Fibroblast of upper back skin (primary cell): ENCODE data around the gene APEX1.
"Not testable (repeated sequence)": the region's sequence is repeated elsewhere in the genome, so short reads cannot be mapped to it uniquely, and the experiment has no call there.

Source experiments
- DNase-seq: peaks from one replicate; pipeline ENCODE4 v3.0.0-alpha.2; 2013

Gene APEX1

GRCh38 chr14:20478894-20479293 lies 23.9 kb downstream of the APEX1 start:
- DNase-seq = no peak

DNA sequence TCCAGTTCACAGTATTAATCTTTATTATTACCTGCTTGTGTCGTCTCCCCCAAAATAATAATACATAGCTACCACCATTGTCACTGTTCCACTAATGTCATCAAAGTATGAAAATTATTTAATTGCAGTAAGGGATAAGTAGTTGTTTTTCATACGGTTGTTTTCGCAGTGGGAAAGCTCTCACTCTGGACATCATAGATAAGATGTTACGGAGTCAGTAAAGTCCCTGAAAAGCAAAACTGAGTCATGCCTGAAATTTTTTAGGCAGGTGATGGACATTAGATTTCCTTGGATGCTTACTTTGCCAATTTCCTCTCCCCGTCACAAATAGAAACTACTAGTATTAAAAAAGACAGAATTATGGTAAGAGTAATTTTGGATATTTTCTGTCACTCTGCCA lies 27.4 kb downstream of the APEX1 start:
- no peak for DNase-seq

DNA sequence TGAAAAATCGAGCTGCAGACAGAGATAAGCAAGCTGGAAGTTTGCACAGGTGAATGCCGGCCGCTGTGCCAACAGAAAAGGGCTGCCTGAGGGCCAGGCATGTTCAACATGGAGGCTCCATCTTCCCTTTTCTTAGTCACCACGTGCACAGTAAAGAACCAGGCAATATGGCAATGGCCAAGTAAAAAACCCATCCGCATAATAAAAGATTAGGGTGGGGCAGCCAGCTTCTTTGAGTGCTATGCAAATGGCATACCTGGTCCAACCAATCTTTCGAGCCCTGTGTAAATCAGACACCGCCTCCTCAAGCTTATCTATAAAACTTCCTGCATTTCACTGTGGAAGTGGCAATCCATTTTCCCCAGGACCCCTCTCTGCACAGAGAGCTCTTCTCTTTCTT lies 30.9 kb downstream of the APEX1 start:
- DNase-seq = no peak

GRCh38 chr14:20486684-20487395 lies 31.8 kb downstream of the APEX1 start:
- no peak for DNase-seq

GRCh38 chr14:20487396-20487725 lies 32.3 kb downstream of the APEX1 start:
- no peak for DNase-seq

- DNase-seq = peak; percentile 26
Observed at GRCh38 chr14:20489093-20489994, 34.3 kb downstream of the APEX1 start.

GRCh38 chr14:20490563-20490962 lies 35.5 kb downstream of the APEX1 start:
- no peak for DNase-seq

GRCh38 chr14:20492486-20492885 lies 37.5 kb downstream of the APEX1 start:
- DNase-seq = no peak

- no peak for DNase-seq
Observed at GRCh38 chr14:20493634-20494033, 38.6 kb downstream of the APEX1 start.

GRCh38 chr14:20494935-20495766 lies 40.1 kb downstream of the APEX1 start:
- peak; percentile 9 for DNase-seq

DNA sequence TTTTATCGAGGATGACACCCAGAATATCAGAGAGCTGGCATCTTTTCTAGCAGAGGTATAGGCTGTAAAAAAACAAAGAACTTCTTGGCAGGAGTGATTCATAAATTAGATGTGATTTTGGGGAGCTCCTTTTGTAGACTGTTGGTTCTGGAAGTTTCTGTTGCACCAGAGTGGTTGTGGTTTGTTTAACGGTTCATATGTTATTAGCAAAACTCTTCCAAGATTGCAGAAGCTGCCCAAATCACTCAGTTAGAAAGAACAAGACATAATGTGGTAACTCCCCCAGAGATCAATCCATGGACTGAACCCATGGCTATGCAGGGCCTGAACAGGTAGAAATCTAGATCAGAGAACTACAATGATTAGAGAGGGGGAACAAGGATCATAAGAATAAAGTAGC lies 43.6 kb downstream of the APEX1 start:
- no peak for DNase-seq

DNA sequence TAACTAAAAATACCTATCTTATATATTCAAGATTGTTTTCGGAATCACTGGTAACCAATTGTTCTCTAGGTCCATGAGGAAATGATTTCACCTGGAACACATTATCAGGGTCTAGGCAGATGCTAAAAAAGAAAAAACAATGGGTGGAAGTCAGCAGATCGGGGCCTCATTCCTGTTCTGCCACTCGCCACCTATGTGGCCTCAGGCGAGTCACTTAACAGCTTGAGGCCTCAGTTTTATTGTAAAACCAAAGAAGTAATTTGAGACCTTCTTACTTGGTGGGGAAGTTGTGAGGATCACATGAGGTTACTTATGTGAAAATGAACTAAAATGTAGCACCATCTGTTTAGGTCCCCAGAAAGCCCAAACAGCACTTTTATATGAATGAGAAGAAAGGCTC lies 44.1 kb downstream of the APEX1 start:
- no peak for DNase-seq

DNA sequence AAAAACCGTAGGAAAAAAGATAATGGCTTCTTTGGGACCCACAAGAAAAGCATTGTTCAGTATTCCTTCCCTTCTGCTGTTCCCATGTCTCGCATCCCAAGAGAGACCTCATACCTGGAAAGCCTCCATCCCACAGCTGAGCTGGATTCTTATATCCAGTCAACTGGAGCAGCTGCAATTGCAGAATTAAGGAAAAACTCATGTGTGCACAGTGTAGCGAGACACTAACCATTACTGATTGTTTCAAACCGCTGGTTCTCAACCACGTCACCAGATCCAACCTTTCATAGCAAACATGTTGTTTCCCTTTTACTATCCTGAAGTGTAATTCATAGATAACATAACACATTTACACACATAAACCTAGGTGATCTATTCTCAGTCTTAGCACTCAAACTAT lies 44.9 kb downstream of the APEX1 start:
- DNase-seq = no peak

- peak; percentile 14 for DNase-seq
Observed at GRCh38 chr14:20501346-20501745, 46.3 kb downstream of the APEX1 start.

DNA sequence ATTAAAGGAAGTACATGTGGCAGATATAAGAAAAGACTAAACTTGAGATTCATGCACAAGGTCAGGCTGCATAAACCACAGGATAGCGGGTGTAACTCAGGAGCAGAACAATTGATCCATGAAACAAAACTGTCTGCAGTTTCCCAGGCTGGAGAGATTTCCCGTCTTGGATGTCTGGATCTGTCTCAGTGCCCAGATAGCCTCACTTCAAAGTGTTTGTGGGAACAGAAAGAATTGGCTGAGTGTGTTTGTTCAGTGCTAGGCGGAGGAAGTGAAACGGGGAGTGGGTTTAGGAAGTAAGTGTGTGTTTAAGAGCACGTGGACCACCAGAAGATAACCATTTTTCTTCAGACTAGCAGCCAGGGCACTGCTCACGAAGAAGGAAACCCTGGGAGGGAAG lies 48.9 kb downstream of the APEX1 start:
- no peak for DNase-seq

- not testable (repeated sequence) for DNase-seq
Observed at GRCh38 chr14:20506276-20506675, 51.2 kb downstream of the APEX1 start.

GRCh38 chr14:20506752-20507151 lies 51.7 kb downstream of the APEX1 start:
- not testable (repeated sequence) for DNase-seq
